Mucosa of gallbladder (tissue), 1 donor: ENCODE data around the gene GDF15. TPM values are rescaled to one million over a fixed set of nuclear protein-coding genes. Genes with fewer than 3 reads are reported as not detected.
A peak's percentile ranks its signal among the peaks of the same experiment; 100 is the strongest.
"Not testable (repeated sequence)": the region's sequence is repeated elsewhere in the genome, so short reads cannot be mapped to it uniquely, and the experiment has no call there.

Source experiments
- DNase-seq: peaks from one replicate; pipeline ENCODE4 v3.0.0-alpha.2; 2020; ENCODE audit warnings: low spot score
- total RNA-seq: library from RNA; stranded (reverse); gene quantifications from one replicate; pipeline ENCODE4 v1.2.1, GENCODE V29; 2021
- donor health status: DM: no; HTN: no; CAD: no.

Gene GDF15
- total RNA-seq, 1 donor from 2014 or later: 76.0 TPM

DNA sequence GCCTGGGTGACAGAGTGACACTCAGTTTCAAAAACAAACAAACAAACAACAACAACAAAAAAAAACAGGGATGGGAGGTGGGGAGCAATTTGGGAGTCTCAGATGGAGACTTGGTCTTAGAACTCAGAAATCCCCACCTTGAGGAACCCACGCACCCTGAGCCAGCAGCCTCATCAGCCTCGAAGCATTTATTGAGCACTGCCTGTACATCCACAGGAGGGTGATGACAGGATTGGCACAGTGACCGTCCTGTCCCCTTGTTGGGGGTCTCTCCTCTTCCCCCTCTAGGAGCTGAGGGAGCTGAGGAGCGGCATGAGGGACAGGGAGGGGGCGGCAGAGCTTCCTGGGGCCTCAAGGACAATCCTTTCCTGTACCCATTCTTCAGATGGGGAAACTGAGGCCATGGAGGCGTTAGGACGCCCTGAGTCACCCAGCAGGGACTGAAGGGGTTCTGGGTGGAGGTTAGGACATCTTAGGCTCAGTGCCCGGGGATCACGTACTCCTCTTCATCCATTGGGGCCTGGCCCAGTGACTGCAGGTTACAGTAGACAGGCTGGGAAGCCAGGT, 5.6 kb downstream of the GDF15 start:
- DNase-seq: no peak

DNA sequence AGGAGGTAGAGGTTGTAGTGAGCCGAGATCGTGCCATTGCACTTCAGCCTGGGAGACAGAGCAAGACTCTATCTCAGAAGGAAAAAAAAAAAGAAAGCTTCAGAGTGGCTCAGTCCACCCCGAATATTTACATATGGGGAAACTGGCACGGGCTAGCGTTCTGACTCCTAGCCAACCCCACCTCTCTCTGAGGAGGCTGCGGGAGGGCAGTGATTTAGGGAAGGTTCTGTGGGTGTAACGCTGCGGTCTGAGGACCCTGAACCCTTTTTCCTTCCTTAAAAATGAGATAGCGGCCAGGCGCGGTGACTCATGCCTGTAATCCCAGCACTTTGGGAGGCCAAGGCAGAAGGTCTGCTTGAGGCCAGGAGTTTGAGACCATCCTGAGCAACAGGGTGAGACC, 6.5 kb downstream of the GDF15 start:
- DNase-seq: peak; percentile 73

DNA sequence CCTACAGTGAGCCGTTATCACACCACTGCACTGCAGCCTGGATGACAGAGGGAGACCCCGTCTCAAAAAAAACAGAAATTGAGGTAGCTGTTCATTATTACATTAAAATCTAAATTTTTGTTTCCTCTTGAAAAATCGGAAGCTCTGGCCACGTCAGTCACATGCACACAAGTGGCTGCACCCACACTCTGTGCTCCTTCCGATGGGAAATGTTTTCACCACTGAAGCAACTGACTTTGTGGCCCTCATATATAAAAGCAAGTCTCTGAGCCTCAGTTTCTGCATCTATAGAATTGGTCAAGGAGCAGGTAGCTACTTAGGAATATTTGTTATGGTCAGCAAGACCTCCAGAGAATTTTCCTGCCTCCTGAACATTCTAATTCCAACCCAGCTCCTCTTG, 7.0 kb downstream of the GDF15 start:
- DNase-seq: no peak

DNA sequence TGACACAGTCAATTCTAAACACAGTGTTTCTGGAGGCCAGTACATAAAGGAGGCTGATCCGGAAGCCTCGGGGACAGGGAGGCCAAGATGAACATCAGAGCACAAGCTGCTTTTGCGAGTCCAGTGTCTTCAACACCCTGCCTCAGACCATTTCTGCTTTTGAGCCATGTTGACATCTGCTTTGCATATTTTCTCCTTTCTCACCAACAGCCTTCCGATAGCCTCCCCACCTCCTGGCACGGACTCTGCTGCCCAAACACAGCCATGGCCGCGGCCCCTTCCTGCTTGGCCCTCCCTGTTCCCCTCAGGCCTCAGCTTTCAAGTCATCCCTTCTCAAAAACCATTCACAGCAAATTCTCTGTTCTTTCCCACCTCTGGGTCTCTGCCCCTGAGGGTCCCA, 7.9 kb downstream of the GDF15 start:
- no peak for DNase-seq

DNA sequence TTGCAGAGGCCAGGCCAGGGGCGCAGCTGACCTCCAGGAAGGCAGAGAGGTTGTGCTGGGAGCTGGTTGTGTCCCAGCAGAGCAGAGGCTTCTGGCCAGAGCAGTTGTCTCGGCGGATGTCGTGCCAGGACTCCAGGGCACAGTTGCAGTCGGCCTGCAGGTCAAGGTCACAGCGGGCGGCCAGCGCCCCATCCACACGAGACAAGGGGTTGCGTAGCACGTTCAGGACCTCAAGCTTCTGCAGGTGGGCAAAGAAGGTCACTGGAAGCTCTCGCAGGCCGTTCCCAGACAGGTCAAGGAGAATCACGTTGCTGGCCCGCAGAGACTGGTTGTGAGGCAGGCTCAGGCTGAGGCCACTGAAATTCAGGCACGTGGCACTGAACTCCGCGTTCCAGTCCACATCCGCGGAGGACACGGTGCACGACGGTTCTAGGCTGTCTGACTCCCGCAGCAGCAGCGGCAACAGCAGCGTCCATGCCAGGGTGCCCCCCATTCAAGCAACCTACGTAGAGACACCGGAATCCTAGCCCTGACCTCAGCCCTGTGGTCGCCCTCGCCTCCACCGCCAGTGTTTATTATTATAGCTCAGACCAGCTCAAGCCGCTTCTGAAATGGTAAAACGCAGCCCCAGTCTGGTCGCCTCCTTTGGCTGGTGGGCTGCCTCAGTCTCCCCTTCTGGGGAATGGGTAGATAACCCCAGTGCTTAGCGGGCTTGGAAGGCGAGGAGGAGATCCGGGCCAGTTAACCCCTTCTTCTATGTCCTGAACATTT, 10.7 kb downstream of the GDF15 start:
- no peak for DNase-seq

DNA sequence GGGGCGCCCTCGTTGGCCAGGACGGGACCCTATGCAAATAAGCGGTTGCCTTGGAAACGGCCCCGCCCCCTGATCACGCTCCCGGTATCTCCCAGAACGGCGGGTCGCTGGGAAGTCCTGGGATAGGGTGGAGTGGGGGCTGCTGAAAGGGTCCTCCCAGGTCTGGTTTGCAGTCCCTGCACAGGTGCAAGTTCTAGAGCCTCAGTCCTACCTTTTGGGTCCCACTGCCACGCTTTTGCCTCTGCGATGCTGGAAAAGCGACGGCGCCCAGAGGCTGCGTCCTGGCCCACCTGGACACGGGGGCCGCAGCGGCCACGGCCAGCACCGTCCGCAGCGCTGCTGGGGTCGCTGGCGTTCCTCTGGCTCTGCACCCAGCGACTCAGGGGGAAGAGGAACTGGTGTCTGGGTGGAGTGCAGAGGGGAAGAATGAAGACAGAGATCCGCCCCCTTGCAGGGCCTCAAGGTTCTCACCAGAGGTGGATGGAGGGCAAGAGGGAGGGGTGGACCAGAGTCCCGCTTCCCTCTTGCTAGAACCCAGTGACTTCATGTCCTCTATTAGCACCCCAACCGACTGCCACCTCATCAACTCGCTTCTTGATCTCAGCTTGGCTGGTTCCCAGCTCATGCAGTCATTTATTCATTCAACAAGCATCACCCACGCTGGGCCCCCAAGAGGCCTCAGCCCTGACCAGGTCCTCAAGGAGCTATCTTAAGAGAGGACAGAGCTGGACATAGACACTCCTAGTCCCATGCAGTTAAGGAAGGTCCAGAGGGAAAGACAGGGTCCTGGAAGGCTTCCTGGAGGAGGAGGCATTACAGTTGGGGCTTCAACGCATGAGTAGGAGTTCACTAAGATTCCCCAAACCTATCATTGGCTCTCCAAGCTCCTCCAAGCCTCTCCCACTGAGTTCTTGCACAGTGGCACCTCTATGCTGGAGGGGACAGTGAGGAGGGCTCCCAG, 11.6 kb downstream of the GDF15 start, which contains the start of gene LRRC25:
Gene LRRC25, minus strand, starts transcription at position 381 of the 961 bp plus-strand sequence. CDS start 659 bp downstream, outside the sequence.
- no peak for DNase-seq

DNA sequence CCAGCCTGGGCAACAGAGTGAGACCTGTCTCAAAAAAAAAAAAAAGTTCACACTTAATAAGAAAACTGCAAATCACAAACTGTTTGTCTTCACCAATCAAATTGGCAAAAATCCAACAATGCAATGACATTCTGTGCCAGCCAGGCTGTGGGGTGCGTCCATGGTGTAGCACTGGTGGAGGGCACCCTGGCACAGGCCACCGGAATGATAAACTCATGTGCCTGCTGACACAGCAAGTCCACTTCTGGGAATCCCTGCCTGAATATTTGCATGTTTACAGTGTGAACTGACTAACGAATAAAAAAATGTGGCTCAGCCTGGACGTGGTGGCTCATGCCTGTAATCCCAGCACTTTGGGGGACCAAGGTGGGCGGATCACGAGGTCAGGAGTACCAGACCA, 13.1 kb downstream of the GDF15 start:
- DNase-seq: peak; percentile 90

DNA sequence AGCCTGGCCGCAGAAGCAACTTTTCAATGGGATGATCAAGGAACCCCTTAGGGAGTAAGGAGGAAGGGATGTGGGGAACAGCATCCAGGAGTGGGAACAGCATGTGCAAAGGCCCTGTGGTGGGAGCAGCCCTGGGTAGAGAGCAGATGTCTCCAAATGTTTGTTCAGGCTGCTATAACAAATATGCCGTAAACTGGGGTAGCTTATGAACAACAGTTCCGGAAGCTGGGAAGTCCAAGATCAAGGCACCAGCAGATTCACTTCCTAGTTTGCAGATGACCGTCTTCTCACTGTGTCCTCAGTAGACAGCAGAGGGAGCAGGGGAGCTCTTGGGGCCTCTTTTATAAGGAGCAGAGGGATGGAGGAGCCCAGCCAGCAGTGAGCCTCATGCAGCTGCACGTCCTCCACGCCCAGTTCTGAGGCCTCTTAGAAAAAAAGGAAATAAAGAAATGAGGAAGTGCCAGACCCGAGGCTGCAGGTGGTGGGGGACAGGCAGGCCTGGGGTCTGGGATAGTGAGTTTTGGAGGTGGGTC, 15.7 kb downstream of the GDF15 start:
- DNase-seq: peak; percentile 84

DNA sequence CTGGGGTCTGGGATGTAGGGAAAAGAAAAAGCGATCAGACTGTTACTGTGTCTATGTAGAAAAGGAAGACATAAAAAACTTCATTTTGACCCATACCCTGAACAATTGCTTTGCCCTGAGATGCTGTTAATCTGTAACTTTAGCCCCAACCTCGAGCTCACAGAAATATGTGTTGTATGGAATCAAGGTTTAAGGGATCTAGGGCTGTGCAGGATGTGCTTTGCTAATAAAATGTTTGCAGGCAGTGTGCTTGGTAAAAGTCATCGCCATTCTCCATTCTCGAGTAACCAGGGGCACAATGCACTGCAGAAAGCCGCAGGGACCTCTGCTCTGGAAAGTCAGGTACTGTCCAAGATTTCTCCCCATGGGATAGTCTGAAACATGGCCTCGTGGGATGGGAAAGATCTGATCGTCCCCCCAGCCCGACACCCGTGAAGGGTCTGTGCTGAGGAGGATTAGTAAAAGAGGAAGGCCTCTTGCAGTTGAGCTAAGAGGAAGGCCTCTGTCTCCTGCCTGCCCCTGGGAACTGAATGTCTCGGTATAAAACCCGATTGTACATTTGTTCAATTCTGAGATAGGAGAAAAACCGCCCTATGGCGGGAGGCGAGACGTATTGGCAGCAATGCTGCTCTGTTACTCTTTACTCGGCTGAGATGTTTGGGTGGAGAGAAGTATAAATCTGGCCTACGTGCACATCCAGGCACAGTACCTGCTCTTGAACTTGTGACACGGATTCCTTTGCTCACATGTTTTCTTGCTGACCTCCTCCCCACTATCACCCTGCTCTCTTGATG, 16.7 kb downstream of the GDF15 start:
- DNase-seq: peak; percentile 77

DNA sequence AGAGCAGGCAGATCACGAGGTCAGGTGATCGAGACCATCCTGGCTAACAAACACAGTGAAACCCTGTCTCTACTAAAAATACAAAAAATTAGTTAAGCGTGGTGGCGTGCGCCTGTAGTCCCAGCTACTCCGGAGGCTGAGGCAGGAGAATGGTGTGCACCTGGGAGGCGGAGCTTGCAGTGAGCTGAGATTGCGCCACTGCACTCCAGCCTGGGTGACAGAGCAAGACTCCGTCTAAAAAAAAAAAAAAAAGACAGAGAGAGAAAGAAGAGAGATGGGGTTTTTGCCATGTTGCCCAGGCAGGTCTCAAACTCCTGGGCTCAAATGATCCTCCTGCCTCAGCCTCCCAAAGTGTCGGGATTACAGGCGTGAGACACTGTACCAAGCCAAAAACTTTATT, 19.8 kb downstream of the GDF15 start:
- not testable (repeated sequence) for DNase-seq

DNA sequence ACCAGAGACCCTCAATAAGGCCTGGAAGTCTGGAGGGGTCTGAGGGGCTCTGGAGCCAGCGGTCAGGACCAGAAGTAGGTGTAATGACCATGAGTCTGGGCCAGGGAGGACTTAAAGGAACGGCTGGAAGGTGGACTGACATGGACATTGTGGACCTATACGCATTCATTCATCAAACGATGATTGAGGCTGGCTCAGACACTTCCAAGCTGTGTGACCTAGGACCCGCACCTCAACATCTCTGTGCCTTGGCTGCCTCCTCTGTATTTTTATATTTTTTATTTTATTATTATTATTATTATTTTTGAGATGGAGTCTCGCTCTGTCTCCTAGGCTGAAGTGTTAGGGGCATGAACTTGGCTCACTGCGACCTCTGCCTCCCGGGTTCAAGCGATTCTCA, 20.8 kb downstream of the GDF15 start:
- no peak for DNase-seq

DNA sequence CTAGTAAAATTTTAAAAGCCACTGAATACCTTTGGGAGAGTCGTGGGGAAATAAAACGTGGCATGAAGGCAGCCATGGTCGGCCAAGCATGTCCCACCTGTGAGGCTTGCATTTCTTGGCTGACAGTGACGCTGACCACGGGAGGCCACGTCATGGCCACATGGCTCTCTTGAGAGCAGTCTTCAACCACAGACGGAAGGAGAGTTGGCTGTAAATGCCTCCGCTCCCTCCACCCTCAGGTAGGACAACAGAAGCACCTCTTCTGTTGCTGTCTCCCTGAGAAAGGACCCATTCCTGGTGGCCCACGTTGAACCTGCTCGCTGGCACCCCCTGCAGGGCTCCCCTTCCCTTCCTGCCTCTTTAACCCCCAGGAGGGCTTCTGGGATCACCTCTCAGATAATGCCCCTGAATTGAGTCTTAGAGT, 22.1 kb downstream of the GDF15 start:
- DNase-seq: no peak

DNA sequence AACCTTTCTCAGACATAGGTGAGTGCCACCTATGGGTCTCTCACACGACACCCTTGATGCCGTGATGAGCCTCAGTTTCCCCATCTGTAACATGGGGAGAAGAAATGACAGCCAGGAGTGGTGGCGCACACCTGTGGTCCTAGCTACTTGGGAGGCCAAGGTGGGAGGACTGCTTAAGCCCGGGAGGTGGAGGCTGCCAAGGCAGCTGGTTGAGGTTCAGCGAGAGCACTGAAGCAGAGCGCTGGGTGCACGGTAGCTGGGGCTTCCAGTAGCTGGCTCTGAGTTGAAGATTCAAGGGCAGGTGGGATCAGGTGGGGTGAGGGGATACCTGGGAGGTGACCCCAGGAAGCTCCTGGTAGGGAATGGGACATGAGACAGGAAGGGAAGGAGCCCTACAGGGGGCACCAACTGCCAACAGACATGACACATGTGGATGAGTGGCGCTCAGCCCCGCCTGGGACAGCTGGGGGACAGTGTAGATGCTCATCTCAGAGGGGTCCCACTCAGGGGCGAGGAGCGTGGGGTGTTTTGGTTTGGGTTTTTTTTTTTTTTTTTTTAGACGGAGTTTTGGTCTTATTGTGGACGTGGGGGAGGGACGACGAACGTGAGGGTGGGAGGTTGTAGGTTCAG, 26.8 kb downstream of the GDF15 start:
- DNase-seq: no peak

DNA sequence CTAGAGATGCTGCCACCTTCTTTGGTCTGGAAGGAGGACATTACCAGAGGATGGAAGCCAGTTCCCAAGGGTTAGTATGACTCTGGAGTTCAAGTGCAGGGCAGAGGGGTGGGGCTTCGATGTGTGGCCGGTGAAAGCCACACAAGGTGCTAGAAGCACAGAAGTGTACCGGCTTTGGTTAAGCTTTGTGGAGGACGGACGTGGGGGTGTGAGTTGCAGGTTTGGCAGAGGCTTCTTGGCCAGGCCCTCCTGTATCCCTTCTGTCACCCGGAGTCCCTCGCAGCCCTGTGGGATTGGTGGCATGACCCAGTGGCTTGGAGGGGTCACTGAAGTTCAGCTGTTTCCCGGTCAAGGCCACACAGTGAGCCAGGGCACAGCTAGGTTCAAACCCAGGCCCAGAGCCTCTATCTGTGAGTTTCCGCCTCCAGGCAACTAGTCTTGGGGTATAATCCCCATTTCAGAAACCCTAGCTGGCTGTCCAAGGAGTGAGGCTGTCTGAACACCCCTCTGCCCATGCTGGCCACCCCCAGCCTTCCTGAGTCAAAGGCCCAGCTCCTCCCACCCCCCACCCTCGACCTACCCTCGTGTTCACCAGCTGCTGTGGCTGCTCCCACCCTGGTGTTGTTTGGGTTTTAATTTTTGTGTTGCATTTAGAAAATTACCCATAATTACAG, 28.7 kb downstream of the GDF15 start:
- no peak for DNase-seq

DNA sequence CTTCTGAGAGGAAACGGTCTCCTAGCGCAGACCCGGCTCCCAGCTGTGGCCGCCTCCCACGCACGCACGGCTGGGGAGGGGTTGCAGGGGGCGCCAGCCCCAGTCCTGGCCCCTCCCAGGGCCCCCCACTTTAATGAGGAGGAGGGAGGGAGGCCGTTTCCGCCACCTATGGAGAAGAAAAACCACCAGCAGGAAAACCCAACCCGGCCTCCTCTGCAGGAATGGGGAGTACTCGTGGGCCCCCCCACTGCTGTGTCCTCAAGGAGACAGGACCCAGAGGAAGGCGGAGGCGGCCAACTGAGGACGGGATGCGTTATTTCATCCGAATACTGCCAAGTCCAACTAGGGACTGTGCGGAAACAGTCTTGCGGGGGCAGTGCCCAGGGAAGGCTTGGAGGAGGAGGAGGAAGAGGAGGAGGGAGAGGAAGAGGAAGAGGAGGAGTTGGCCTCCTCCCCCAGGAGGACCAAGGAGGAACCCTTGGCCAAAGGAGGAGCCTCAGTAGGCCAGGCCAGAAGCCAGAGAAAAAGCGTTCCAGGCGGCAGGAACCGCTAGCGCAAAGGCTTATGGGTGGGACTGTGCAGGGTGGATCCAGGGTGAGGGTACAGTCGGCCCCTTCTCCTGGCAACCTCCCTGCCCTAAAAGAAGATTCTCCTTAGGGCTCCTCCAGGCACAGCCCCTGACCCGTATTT, 29.4 kb downstream of the GDF15 start:
- peak; percentile 66 for DNase-seq

DNA sequence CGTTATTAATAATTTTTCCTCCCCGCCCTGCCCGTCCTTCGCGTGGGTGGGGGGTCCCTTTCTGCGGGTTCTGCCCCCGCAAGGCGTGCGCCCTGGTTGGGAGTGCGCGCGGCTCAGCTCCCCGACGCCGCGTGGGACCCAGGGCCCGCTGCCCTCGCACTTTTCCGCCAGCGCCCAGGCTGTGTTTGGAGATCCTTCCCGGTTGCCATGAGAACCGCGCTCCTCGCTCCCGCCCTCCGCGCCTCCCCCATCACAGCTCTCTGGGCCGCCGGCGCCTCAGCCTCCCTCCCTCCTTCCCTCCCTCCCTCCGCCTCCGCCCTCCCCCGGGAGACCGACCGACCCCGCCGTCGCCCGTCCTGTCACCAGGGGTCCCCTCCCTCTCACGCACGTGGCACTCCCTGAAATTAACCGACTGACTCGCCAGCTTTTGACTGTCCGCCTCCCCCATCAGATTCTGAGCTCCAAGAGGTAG, 30.9 kb downstream of the GDF15 start:
- peak; percentile 85 for DNase-seq

DNA sequence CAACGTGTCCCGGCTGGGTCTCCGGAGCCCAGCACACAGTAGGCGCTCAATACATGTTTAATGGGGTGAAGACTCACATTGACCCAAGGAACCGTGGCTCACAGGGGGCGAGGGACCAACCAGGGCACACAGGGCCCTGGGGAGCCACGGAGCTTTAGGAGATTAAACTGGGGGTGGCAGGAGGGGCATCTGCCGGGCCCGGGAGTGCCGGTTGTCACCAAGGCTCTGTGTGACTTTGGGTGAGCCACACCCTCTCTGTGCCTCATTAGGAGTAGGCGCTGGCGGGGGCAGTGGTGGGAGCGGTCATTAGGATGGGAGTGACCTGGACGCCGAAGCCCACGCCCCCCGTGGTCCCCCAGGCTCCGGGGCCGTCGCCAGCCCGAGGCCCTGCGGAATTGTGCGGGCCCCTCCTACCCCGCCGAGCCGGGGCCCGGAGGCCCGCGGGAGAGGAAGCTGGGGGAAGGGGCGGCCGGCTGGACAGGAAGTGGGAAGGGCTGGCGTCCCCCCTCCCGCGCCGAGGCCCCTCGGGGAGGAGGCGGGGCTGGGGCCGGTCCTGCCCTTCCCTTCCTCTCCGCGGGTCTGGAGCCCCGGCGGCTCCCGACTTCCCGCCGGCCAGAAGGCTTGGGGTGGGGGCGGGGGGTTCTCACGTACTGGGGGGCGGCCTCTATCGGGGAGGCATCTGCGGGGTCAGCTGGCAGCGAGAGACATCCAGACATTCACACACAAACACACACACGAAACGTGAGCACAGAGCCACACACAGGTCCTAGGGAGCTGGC, 31.5 kb downstream of the GDF15 start:
- peak; percentile 70 for DNase-seq

DNA sequence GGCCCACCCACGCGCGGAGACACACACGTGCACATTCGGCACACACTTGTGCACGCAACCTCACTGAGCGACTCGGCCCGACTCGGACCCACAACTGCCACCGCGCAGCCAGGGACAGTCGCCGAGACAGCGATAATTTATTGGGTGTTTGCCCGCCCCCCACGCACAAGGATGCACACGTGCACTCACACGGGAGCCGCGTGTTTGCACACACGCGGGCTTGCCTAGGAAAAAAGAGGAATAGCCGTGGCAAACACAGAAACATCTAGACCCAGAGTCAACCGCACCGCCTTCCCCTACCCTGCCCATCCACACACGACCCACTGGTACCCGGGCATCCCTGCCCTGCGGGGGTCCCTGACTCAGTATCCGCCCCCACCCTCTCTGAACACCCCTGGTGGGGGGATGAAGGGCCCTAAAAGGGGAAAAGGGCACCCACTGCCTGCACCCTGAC, 32.1 kb downstream of the GDF15 start:
- DNase-seq: peak; percentile 54
